Glutamatergic neuron (in vitro differentiated cells): Measurements from ENCODE around the gene SSX2IP. TPM values are rescaled to one million over a fixed set of nuclear protein-coding genes. Genes with fewer than 3 reads are reported as not detected.

Experiments used
- DNase-seq: peaks from one replicate; pipeline ENCODE4 v3.0.0; 2022
- H3K27ac Mint-ChIP-seq: one replicate; pipeline ENCODE4 v1.8.0; 2020; ENCODE audit warnings: mild to moderate bottlenecking, mixed read lengths, inconsistent platforms; ENCODE audit not compliant: unreplicated experiment
- H3K27me3 Mint-ChIP-seq: one replicate; pipeline ENCODE4 v1.8.0; 2020; ENCODE audit warnings: mild to moderate bottlenecking, moderate library complexity, mixed read lengths, inconsistent platforms; ENCODE audit not compliant: unreplicated experiment
- H3K36me3 Mint-ChIP-seq: one replicate; pipeline ENCODE4 v1.8.0; 2020; ENCODE audit warnings: mild to moderate bottlenecking, mixed read lengths, inconsistent platforms; ENCODE audit not compliant: unreplicated experiment
- H3K4me1 Mint-ChIP-seq: one replicate; pipeline ENCODE4 v1.8.0; 2020; ENCODE audit warnings: mild to moderate bottlenecking, low read depth, mixed read lengths, inconsistent platforms; ENCODE audit not compliant: unreplicated experiment
- H3K4me3 Mint-ChIP-seq: one replicate; pipeline ENCODE4 v1.8.0; 2020; ENCODE audit warnings: mild to moderate bottlenecking, mixed read lengths, inconsistent platforms; ENCODE audit not compliant: unreplicated experiment
- H3K9me3 Mint-ChIP-seq: one replicate; pipeline ENCODE4 v1.8.0; 2020; ENCODE audit warnings: mild to moderate bottlenecking, moderate library complexity, mixed read lengths, inconsistent platforms; ENCODE audit not compliant: unreplicated experiment
- total RNA-seq: library from RNA; stranded (reverse); fragmentation: NEBNext Ultra II Directional; extraction: Animal tissue kit (Norgen Biotek cat#: 25700); gene quantifications from one replicate; pipeline ENCODE4 v1.2.1, GENCODE V29; 2021; ENCODE audit not compliant: unreplicated experiment
- TF ChIP-seq, protein P1 (sequence below): fragments of 200-600 bp; sonication (generic); IDR thresholded peaks from one replicate; pipeline ENCODE4 v1.5.0; 2021; ENCODE audit not compliant: partially characterized antibody, unreplicated experiment

Gene SSX2IP
- total RNA-seq, 1 donor from 2014 or later, result 16.0 TPM

- no peaks in the 10 kb centered on the region for H3K9me3 Mint-ChIP-seq
- H3K27ac Mint-ChIP-seq, result no peak overlapping the region
- TF ChIP-seq, protein P1, sequence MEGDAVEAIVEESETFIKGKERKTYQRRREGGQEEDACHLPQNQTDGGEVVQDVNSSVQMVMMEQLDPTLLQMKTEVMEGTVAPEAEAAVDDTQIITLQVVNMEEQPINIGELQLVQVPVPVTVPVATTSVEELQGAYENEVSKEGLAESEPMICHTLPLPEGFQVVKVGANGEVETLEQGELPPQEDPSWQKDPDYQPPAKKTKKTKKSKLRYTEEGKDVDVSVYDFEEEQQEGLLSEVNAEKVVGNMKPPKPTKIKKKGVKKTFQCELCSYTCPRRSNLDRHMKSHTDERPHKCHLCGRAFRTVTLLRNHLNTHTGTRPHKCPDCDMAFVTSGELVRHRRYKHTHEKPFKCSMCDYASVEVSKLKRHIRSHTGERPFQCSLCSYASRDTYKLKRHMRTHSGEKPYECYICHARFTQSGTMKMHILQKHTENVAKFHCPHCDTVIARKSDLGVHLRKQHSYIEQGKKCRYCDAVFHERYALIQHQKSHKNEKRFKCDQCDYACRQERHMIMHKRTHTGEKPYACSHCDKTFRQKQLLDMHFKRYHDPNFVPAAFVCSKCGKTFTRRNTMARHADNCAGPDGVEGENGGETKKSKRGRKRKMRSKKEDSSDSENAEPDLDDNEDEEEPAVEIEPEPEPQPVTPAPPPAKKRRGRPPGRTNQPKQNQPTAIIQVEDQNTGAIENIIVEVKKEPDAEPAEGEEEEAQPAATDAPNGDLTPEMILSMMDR, result no peak
- DNase-seq, result no peak
- H3K36me3 Mint-ChIP-seq, result no peaks in the 10 kb centered on the region
- no peak overlapping the region for H3K4me3 Mint-ChIP-seq
- H3K4me1 Mint-ChIP-seq, result peaks cover 5% of the 10 kb centered on the region
- H3K27me3 Mint-ChIP-seq, result no peaks in the 10 kb centered on the region
Measured at GRCh38 chr1:84704872-84705417, 14.7 kb upstream of the SSX2IP start.

DNA sequence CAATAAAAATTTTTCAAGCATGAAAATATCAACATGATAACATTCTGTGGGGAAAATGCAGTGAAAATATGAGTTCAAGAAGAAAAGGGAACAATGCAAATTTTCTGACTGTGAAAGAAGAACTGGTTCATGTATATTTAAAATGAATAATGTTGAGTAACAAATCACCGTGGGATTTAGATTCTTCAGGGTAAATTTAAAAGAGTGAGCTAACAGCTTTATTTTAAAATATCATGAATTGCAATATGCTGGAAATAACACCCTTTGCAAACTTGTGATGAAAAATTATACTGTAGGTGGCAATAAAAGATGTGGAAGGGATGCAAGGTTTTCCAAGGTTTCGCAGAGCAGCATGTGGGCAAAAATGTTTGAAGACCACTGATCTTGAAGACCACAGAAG is 13.2 kb upstream of the SSX2IP start:
- no peak for DNase-seq
- Mint-ChIP-seq H3K27me3 (no peaks in the 10 kb centered on the region), H3K36me3 (no peaks in the 10 kb centered on the region), H3K27ac (no peak overlapping the region), H3K4me1 (peaks cover 5% of the 10 kb centered on the region), H3K4me3 (no peak overlapping the region), H3K9me3 (no peaks in the 10 kb centered on the region)
- TF ChIP-seq, protein P1, result no peak

GRCh38 chr1:84702143-84702542 is 11.9 kb upstream of the SSX2IP start:
- TF ChIP-seq, protein P1, result no peak
- no peaks in the 10 kb centered on the region for H3K27me3 Mint-ChIP-seq

GRCh38 chr1:84701376-84701775 is 11.1 kb upstream of the SSX2IP start:
- H3K27ac Mint-ChIP-seq, result no peak overlapping the region
- H3K9me3 Mint-ChIP-seq, result no peaks in the 10 kb centered on the region
- DNase-seq, result no peak
- peaks cover 5% of the 10 kb centered on the region for H3K4me1 Mint-ChIP-seq
- TF ChIP-seq, protein P1, result no peak
- H3K36me3 Mint-ChIP-seq, result no peaks in the 10 kb centered on the region
- H3K4me3 Mint-ChIP-seq, result no peak overlapping the region
- H3K27me3 Mint-ChIP-seq, result no peaks in the 10 kb centered on the region

More at GRCh38 chr1:84702143-84702542, 11.9 kb upstream of the SSX2IP start:
- Mint-ChIP-seq H3K27ac (no peak overlapping the region), H3K4me1 (peaks cover 5% of the 10 kb centered on the region), H3K36me3 (no peaks in the 10 kb centered on the region), H3K4me3 (no peak overlapping the region), H3K9me3 (no peaks in the 10 kb centered on the region)
- no peak for DNase-seq

- TF ChIP-seq, protein P1, result no peak
- DNase-seq, result no peak
- H3K4me3 Mint-ChIP-seq, result no peak overlapping the region
- no peaks in the 10 kb centered on the region for H3K27me3 Mint-ChIP-seq
- H3K4me1 Mint-ChIP-seq, result peaks cover 5% of the 10 kb centered on the region
- H3K36me3 Mint-ChIP-seq, result no peaks in the 10 kb centered on the region
- no peak overlapping the region for H3K27ac Mint-ChIP-seq
- H3K9me3 Mint-ChIP-seq, result no peaks in the 10 kb centered on the region
Measured at GRCh38 chr1:84700070-84700469, 9.8 kb upstream of the SSX2IP start.
